GM11168 (cell line): ENCODE results near the gene PUDP.
"Not testable (repeated sequence)": the region's sequence is repeated elsewhere in the genome, so short reads cannot be mapped to it uniquely, and the experiment has no call there.

Experiments
- in situ Hi-C: fragments of 300-500 bp; cut with MboI; formaldehyde crosslinking; loops from one replicate; pipeline ENCODE4 v1.12.0; 2022; ENCODE audit warnings: low sequenced_read_pairs; ENCODE audit not compliant: unreplicated experiment

The PUDP gene

GRCh38 chrX:7052541-7052940 lies 95.4 kb downstream of the PUDP start:
- in situ Hi-C loops = no loop called here

DNA sequence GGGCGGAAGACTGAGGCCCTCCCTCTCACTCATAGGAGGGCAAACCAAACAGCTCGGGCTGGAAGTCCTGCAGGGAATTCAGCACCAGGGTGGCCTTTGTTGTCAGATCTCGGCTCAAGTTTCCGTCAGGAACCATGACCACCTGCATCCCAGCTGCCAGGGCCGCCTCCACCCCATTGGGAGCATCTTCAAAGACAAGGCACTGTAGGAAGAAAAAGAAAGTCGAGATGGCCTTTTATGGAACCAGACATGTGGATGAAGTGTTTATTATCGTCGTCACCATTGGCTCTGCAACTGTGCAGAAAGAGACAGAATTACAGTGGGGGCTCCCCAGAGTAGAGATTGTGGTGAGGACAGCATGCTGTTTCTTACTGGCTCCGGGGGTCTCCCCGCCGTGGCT lies 97.7 kb downstream of the PUDP start:
- in situ Hi-C loops = no loop called here

DNA sequence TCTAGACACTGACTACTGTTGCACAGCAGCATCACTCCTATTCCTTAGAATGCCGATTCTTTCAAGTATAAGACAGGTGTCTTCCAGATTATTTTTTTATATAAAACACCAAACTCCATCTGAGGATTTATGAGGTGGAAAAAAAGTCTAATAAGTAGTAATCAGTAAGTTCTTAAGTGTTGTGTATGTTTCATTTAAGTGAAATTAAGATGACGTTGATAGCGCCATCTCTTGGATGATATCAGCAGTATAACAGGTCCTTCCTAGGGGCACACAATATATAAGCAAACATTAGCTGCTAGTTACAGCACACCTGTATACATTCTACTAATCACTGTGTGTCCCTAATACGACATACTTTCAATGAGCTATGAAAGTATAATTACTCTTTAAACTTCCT lies 100.0 kb downstream of the PUDP start:
- in situ Hi-C loops = no loop called here

GRCh38 chrX:7045238-7045955 lies 102.6 kb downstream of the PUDP start:
- in situ Hi-C loops = no loop called here

GRCh38 chrX:7043796-7044433 lies 104.0 kb downstream of the PUDP start:
- in situ Hi-C loops = not testable (repeated sequence)

- in situ Hi-C loops = no loop called here
These were observed 119.7 kb downstream of the PUDP start for GRCh38 chrX:7028246-7028645.

GRCh38 chrX:7027071-7027470 lies 120.9 kb downstream of the PUDP start:
- in situ Hi-C loops = no loop called here

DNA sequence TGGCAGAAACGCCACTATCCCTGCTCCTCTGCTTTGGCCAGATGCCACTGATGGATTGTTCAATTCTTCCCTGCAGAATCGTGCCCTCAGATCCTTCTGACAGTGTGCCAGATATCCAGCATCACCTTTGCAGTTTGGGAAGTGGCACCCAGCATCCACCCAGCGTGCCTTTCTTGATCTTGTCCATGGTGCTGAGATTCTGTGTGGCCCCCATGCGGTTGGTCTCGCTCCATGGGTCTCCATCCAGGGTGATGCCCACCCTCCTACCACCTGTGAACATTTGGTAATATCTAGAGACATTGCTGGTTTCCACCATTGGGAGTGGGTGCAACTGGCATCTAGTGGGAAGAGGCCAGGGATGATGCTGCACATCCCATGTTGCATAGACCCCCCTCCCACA lies 121.6 kb downstream of the PUDP start:
- in situ Hi-C loops = not testable (repeated sequence)

GRCh38 chrX:7025471-7025870 lies 122.5 kb downstream of the PUDP start:
- in situ Hi-C loops = no loop called here

DNA sequence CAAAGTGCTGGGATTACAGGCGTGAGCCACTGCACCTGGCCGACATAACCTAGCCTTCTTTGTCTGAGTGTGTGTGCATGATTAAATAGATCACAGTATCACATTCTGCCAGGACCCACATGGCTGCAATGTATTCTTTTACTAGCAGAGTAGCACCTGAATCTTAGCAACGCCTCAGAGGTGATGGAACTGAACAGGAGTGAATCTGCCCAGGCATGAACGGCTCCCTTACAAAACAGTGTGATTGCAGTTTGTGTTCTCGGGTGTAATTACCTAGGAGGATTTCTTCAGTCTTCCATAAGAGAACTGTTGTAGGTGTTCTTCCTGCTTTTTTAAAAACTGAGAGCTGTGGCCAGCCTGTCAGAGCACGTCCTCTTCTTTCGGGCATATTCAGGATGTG lies 123.1 kb downstream of the PUDP start:
- in situ Hi-C loops = no loop called here

- in situ Hi-C loops = not testable (repeated sequence)
These were observed 125.0 kb downstream of the PUDP start for GRCh38 chrX:7022996-7023395.

DNA sequence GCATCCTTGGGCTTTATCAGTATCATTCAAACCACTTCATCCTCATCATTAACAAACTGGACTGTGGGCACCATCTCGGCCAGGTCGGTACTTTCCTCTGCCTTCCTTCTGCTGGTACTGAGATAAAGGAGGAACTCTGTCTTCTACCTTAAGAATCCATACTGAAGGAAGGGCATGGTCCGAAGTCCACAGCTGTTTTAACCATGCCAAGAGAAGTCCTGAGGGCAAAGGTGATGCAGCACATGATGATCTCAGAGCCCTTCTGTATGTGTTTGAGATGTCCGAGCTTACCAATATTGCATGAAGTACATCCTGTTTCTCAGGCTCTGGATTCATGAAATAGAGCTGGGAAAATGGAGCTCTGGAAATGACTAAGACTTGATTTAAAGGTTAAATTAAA lies 126.0 kb downstream of the PUDP start:
- in situ Hi-C loops = no loop called here

- in situ Hi-C loops = no loop called here
These were observed 128.4 kb downstream of the PUDP start for GRCh38 chrX:7019555-7019954.

DNA sequence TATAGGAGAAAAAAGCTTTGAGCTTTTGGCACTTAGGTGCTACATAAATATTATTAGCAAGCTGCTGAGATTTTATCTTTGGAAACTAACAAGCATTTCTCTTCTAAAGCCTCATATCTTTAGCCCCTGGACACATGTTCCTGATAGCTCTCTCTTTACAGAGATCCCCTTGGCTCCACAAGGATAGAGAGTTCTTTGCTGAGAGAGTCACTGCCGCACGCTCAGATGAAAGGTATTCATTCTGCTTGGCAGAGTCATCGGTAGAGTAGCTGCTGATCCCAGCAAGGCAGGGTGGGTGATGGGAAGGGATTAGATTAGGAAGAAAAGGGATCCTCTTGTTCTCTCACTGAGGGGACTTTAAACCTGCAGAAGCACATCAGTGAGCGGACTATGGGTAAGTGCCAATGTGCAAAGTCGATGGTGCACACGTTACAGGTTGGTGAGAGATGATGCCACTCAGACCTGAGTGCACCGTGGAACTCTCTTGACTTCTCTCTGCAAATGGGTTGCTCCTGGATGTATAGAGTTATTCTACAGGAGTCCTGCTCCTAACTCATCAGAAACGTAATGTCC lies 135.6 kb downstream of the PUDP start:
- in situ Hi-C loops = not testable (repeated sequence)

DNA sequence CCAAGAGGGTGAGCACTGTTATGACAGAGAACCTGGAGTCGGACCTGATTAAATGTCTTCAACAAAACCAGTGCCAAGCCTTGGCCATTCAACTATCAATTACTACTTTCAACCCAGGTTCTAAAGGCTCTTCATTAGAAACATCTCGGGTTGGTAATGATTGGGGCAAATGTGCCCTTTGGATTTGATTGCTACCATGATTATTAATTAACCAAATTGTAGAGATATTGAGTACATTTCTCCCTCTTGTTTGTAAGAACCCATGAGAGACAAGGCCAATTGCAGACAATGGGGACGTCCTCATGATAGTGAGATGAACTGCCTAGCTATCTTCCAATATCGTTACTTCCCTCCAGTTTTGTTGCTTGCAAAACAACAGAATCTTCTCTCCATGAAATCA lies 137.1 kb downstream of the PUDP start:
- in situ Hi-C loops = not testable (repeated sequence)

GRCh38 chrX:7007328-7007727 lies 140.6 kb downstream of the PUDP start:
- in situ Hi-C loops = not testable (repeated sequence)
